H1 (cell line): ENCODE measurements around the gene PCID2. TPM values are rescaled to one million over a fixed set of nuclear protein-coding genes. Genes with fewer than 3 reads are reported as not detected.

Experiments
- CTCF ChIA-PET: fragments of 300-600 bp; sonication (Branson Sonifier 250); formaldehyde crosslinking; loops from one replicate; lab custom pipeline; 2021; ENCODE audit not compliant: partially characterized antibody; lab: Charles Lee
- POLR2A ChIA-PET: fragments of 300-600 bp; sonication (Branson Sonifier 250); formaldehyde crosslinking; loops from one replicate; lab custom pipeline; 2021; ENCODE audit warnings: inconsistent platforms; ENCODE audit not compliant: partially characterized antibody; lab: Charles Lee
- DNase-seq, 2 experiments: peaks; one replicate each; pipeline versions ENCODE4 v3.0.0 to v3.0.0-alpha.2; 2010 to 2022; ENCODE audit warnings: low spot score in 2 of 2, low read depth in 1 of 2, mixed read lengths in 1 of 2
- FAIRE-seq: peaks from 2 replicates; lab custom pipeline; 2011; peaks lifted over from hg19 to GRCh38; lab: Jason Lieb, UNC
- H2AFZ ChIP-seq: 2 replicates; pipeline ENCODE4 v1.8.1; 2012; ENCODE audit warnings: low read length, inconsistent platforms
- H2AK5ac ChIP-seq: 2 replicates; pipeline ENCODE4 v1.6.1; 2013; ENCODE audit warnings: low read depth, low read length
- H2BK120ac ChIP-seq: replicated peaks from 2 replicates; pipeline ENCODE3; 2013; ENCODE audit warnings: low read depth, low read length, inconsistent platforms
- H2BK12ac ChIP-seq: 2 replicates; pipeline ENCODE4 v1.6.1; 2013; ENCODE audit warnings: low read depth, low read length
- H2BK15ac ChIP-seq: 2 replicates; pipeline ENCODE4 v1.6.1; 2013; ENCODE audit warnings: low read length
- H2BK20ac ChIP-seq: 2 replicates; pipeline ENCODE4 v1.6.1; 2013; ENCODE audit warnings: low read length
- H2BK5ac ChIP-seq: 2 replicates; pipeline ENCODE4 v1.6.1; 2013; ENCODE audit warnings: low read depth, low read length
- H3K14ac ChIP-seq: 2 replicates; pipeline ENCODE4 v1.6.1; 2013; ENCODE audit warnings: inconsistent platforms; ENCODE audit not compliant: insufficient read length
- H3K18ac ChIP-seq: 2 replicates; pipeline ENCODE4 v1.6.1; 2013; ENCODE audit warnings: low read length; ENCODE audit errors: extremely low read depth
- H3K23ac ChIP-seq: 2 replicates; pipeline ENCODE4 v1.6.1; 2013; ENCODE audit warnings: inconsistent platforms; ENCODE audit not compliant: insufficient read length
- H3K23me2 ChIP-seq: 2 replicates; pipeline ENCODE4 v1.6.1; 2013; ENCODE audit warnings: low read depth, low read length
- H3K27ac ChIP-seq: 2 replicates; pipeline ENCODE4 v1.6.1; 2011; ENCODE audit warnings: low read depth, low read length, inconsistent platforms
- H3K27me3 ChIP-seq, 4 experiments: replicated peaks in 1 of 4; 1 replicate in 1 of 4; 2 replicates in 3 of 4; pipeline versions ENCODE4 v1.6.1 to v1.8.1; 2011 to 2013; ENCODE audit warnings: low read length in 3 of 4, mild to moderate bottlenecking in 3 of 4, inconsistent platforms in 2 of 4, mixed read lengths in 2 of 4, moderate library complexity in 1 of 4; ENCODE audit not compliant: control insufficient read depth in 3 of 4, insufficient read depth in 3 of 4; ENCODE audit errors: extremely low read depth in 1 of 4
- H3K36me3 ChIP-seq, 4 experiments: 2 replicates each; pipeline versions ENCODE4 v1.6.1 to v1.8.1; 2011 to 2013; ENCODE audit warnings: mild to moderate bottlenecking in 4 of 4, low read length in 3 of 4, moderate library complexity in 2 of 4, control low read depth in 1 of 4, inconsistent platforms in 1 of 4; ENCODE audit not compliant: insufficient read depth in 4 of 4, control insufficient read depth in 2 of 4
- H3K4ac ChIP-seq: replicated peaks from 2 replicates; pipeline ENCODE3; 2013; ENCODE audit warnings: low read length, low read depth, mixed read lengths, inconsistent platforms; ENCODE audit not compliant: insufficient read length
- H3K4me1 ChIP-seq, 4 experiments: replicated peaks in 1 of 4; 1 replicate in 1 of 4; 2 replicates in 3 of 4; pipeline versions ENCODE4 v1.6.1 to v1.8.1; 2011 to 2013; ENCODE audit warnings: low read length in 3 of 4, inconsistent platforms in 2 of 4, mixed read lengths in 1 of 4; ENCODE audit not compliant: insufficient read depth in 4 of 4, control insufficient read depth in 3 of 4
- H3K4me2 ChIP-seq, 2 experiments: 2 replicates each; pipeline versions ENCODE4 v1.6.1 to v1.8.1; 2011 to 2013; ENCODE audit warnings: low read depth in 2 of 2, low read length in 2 of 2, control low read depth in 1 of 2, inconsistent platforms in 1 of 2, mild to moderate bottlenecking in 1 of 2; ENCODE audit not compliant: insufficient read depth in 1 of 2
- H3K4me3 ChIP-seq, 4 experiments: fragments of 200-600, 300-600 bp in 1 of 4; sonication (generic), shearing (Covaris generic), sonication (Bioruptor Twin) in 1 of 4; 2 replicates each; pipeline versions ENCODE4 v1.5.1 to v1.8.1; 2011 to 2016; ENCODE audit warnings: low read length in 4 of 4, low read depth in 3 of 4, control low read depth in 2 of 4, inconsistent platforms in 2 of 4, mild to moderate bottlenecking in 2 of 4, mixed read lengths in 1 of 4, moderate library complexity in 1 of 4; ENCODE audit not compliant: insufficient read depth in 2 of 4; ENCODE audit errors: extremely low read depth in 1 of 4
- H3K56ac ChIP-seq: replicated peaks from 2 replicates; pipeline ENCODE3; 2013; ENCODE audit warnings: low read depth, mild to moderate bottlenecking, mixed read lengths, low read length, inconsistent platforms; ENCODE audit not compliant: insufficient read length
- H3K79me1 ChIP-seq: 2 replicates; pipeline ENCODE4 v1.6.1; 2013; ENCODE audit warnings: low read depth, low read length, control low read depth
- H3K79me2 ChIP-seq, 2 experiments: 2 replicates each; pipeline versions ENCODE4 v1.6.1 to v1.8.1; 2012 to 2013; ENCODE audit warnings: low read length in 2 of 2, mild to moderate bottlenecking in 2 of 2, inconsistent platforms in 1 of 2; ENCODE audit not compliant: insufficient read depth in 2 of 2, control insufficient read depth in 1 of 2
- H3K9ac ChIP-seq, 4 experiments: replicated peaks in 1 of 4; 1 replicate in 1 of 4; 2 replicates in 3 of 4; pipeline versions ENCODE4 v1.6.1 to v1.8.1; 2011 to 2013; ENCODE audit warnings: low read depth in 3 of 4, low read length in 3 of 4, control low read depth in 2 of 4, mild to moderate bottlenecking in 2 of 4, moderate library complexity in 2 of 4, inconsistent platforms in 1 of 4; ENCODE audit errors: extremely low read depth in 1 of 4
- H3K9me3 ChIP-seq, 2 experiments: 2 replicates each; pipeline versions ENCODE4 v1.6.1 to v1.8.1; 2012 to 2013; ENCODE audit warnings: mild to moderate bottlenecking in 2 of 2, moderate library complexity in 2 of 2, control low read depth in 1 of 2, inconsistent platforms in 1 of 2, low read depth in 1 of 2, low read length in 1 of 2, mixed read lengths in 1 of 2; ENCODE audit not compliant: insufficient read depth in 2 of 2
- H4K20me1 ChIP-seq, 2 experiments: replicated peaks in 1 of 2; 2 replicates each; pipeline versions ENCODE3 to v1.8.1; 2011 to 2013; ENCODE audit warnings: inconsistent platforms in 2 of 2, low read length in 2 of 2, mild to moderate bottlenecking in 1 of 2; ENCODE audit not compliant: insufficient read depth in 2 of 2, control insufficient read depth in 1 of 2
- H4K5ac ChIP-seq: 2 replicates; pipeline ENCODE4 v1.6.1; 2013; ENCODE audit warnings: low read length, low read depth, mixed read lengths, inconsistent platforms; ENCODE audit not compliant: insufficient read length
- H4K8ac ChIP-seq: 2 replicates; pipeline ENCODE4 v1.8.0; 2013; ENCODE audit warnings: mild to moderate bottlenecking, moderate library complexity, low read length, inconsistent platforms; ENCODE audit not compliant: insufficient read depth; ENCODE audit errors: extremely low read depth
- H4K91ac ChIP-seq: replicated peaks from 2 replicates; pipeline ENCODE3; 2013; ENCODE audit warnings: low read length, mixed read lengths, inconsistent platforms; ENCODE audit not compliant: insufficient read length
- ATF2 ChIP-seq: IDR thresholded peaks from 2 replicates; pipeline ENCODE4 v1.6.1; 2012; ENCODE audit warnings: low read length, inconsistent platforms
- ATF3 ChIP-seq: IDR thresholded peaks from 2 replicates; pipeline ENCODE4 v1.6.1; 2011; ENCODE audit warnings: low read depth, mild to moderate bottlenecking, low read length; ENCODE audit not compliant: insufficient read depth
- CBX8 ChIP-seq: fragments of 300-800, 300-1000 bp; sonication (generic); IDR thresholded peaks from 2 replicates; pipeline ENCODE4 v1.7.1; 2016; ENCODE audit warnings: low read depth, low read length, borderline replicate concordance
- CEBPB ChIP-seq: IDR thresholded peaks from 2 replicates; pipeline ENCODE4 v1.6.1; 2012; ENCODE audit warnings: low read depth, low read length
- CHD1 ChIP-seq: IDR thresholded peaks from 2 replicates; pipeline ENCODE4 v1.6.1; 2012; ENCODE audit warnings: low read depth, low read length, improper control_type of control experiment
- CHD2 ChIP-seq: IDR thresholded peaks from 2 replicates; pipeline ENCODE4 v1.6.1; 2012; ENCODE audit warnings: low read length, improper control_type of control experiment
- KDM1A ChIP-seq: fragments of 200-600, 300-600 bp; sonication (generic); IDR thresholded peaks from 2 replicates; pipeline ENCODE4 v1.7.1; 2016; ENCODE audit warnings: mild to moderate bottlenecking, low read length, borderline replicate concordance
- MAFK ChIP-seq: IDR thresholded peaks from 2 replicates; pipeline ENCODE4 v1.6.1; 2012; ENCODE audit warnings: low read depth, mild to moderate bottlenecking, improper control_type of control experiment, low read length
- RNF2 ChIP-seq: fragments of 200-900, 300-1000 bp; sonication (generic); IDR thresholded peaks from 2 replicates; pipeline ENCODE4 v1.7.1; 2016; ENCODE audit warnings: borderline replicate concordance, low read depth, mild to moderate bottlenecking, antibody characterized with exemption, low read length; ENCODE audit not compliant: poor library complexity, severe bottlenecking; ENCODE audit errors: missing control alignments
- TAF7 ChIP-seq: optimal IDR thresholded peaks from 2 replicates; pipeline ENCODE3; 2011; ENCODE audit warnings: low read depth, mild to moderate bottlenecking, inconsistent platforms, low read length, moderate library complexity, borderline replicate concordance
- ZNF274 ChIP-seq: IDR thresholded peaks from 2 replicates; pipeline ENCODE4 v1.7.0; 2012; ENCODE audit warnings: low read length, borderline replicate concordance; ENCODE audit errors: extremely low read depth
- WGBS, 2 experiments: shearing (Covaris generic) in 1 of 2; methylation state at CpG; one replicate each; pipeline versions ENCODE4 v1.1.6 to v1.1.7; 2013 to 2015; ENCODE audit warnings: low lambda C conversion rate in 2 of 2, mixed read lengths in 2 of 2, inconsistent platforms in 1 of 2, low coverage in 1 of 2, missing lambda C conversion rate in 1 of 2; ENCODE audit not compliant: insufficient replicate concordance in 2 of 2, insufficient coverage in 1 of 2, insufficient read length in 1 of 2; ENCODE audit errors: extremely low coverage in 1 of 2, missing lambda C conversion rate in 1 of 2; 5-methylcytosine and 5-hydroxymethylcytosine counted together
- polyA plus RNA-seq, 7 experiments: library from polyadenylated mRNA; depleted of rRNA in 3 of 7; stranded (reverse) in 5 of 7; unstranded in 2 of 7; fragments of >200 nt in 5 of 7; fragments of 200-250 nt in 2 of 7; gene quantifications; 1 replicate in 5 of 7; 2 replicates in 1 of 7; 4 replicates in 1 of 7; pipeline versions ENCODE4 v1.2.1 to v1.2.3, GENCODE V29; 2011 to 2013; ENCODE audit warnings: missing spikeins in 2 of 7, mixed read lengths in 2 of 7
- total RNA-seq: library from RNA; stranded (reverse); fragmentation: NEBNext Ultra II Directional; extraction: Animal tissue kit (Norgen Biotek cat#: 25700); gene quantifications from 2 replicates; pipeline ENCODE4 v1.2.1, GENCODE V29; 2021

PCID2 gene
- total and polyA plus RNA-seq, 2 of the 8 experiments (the other 6 are each of a cell fraction or from before 2014, with no cell fraction given): 72.4 to 72.8 TPM

- peaks cover 2 to 7% (median 3%) of the 10 kb centered on the region in 4 experiments; a peak in 5 of 7 replicates for H3K4me1 ChIP-seq
- H2BK15ac ChIP-seq: no peak overlapping the region
- H3K23ac ChIP-seq: no peak overlapping the region
- H3K27ac ChIP-seq: no peak overlapping the region
- no peak overlapping the region for H2BK20ac ChIP-seq
- H3K18ac ChIP-seq: no peak overlapping the region
- ChIA-PET POLR2A (interaction anchor here (0.9 to 3.7 kb wide), 4 partner anchors 11 to 46 kb away, joined by 3 to 26 read pairs (median 7); no protein-coding TSS in a partner anchor), CTCF (interaction anchor here (0.7 to 1.5 kb wide), 3 partner anchors 10 to 122 kb away, joined by 3 to 6 read pairs (median 3); no protein-coding TSS in a partner anchor)
- no peak overlapping the region for H3K4ac ChIP-seq
- H4K91ac ChIP-seq: no peak overlapping the region
- peaks cover 44 to 84% of the 10 kb centered on the region in 2 experiments for H3K79me2 ChIP-seq
- DNase-seq (no peak), FAIRE-seq (no peak)
- H4K20me1 ChIP-seq: peaks cover 10 to 28% of the 10 kb centered on the region in 2 experiments
- no peak overlapping the region for H4K8ac ChIP-seq
- H2BK5ac ChIP-seq: no peak overlapping the region
- H3K56ac ChIP-seq: no peak overlapping the region
- peaks cover 0 to 17% (median 1%) of the 10 kb centered on the region in 4 experiments; a peak in 4 of 8 replicates for H3K36me3 ChIP-seq
- no peaks in the 10 kb centered on the region for H3K9me3 ChIP-seq
- peaks cover 5% of the 10 kb centered on the region for H3K23me2 ChIP-seq
- H2BK12ac ChIP-seq: no peak overlapping the region
- peak overlapping the region; percentile 68 to 95 for H3K4me2 ChIP-seq
- no peak overlapping the region for H3K14ac ChIP-seq
- no peak overlapping the region for H2AK5ac ChIP-seq
- peak overlapping the region; percentile 77 to 93 (median 84) for H3K4me3 ChIP-seq
- H2BK120ac ChIP-seq: no peak overlapping the region
- peaks cover 21% of the 10 kb centered on the region for H3K79me1 ChIP-seq
- H2AFZ ChIP-seq: no peak overlapping the region
- WGBS, 2 experiments: 50% methylated on average over 3 of the region's 3 CpGs; no CpG with 5 or more reads in 1 of the 2 experiments
- peak overlapping the region in 3 of 4 experiments; percentile 14 to 92 (median 92); a peak in 5 of 7 replicates for H3K9ac ChIP-seq
- no peaks in the 10 kb centered on the region for H3K27me3 ChIP-seq
- H4K5ac ChIP-seq: no peak overlapping the region
- TF ChIP-seq CHD1: no peak
- no peak for TF ChIP-seq KDM1A
- TF ChIP-seq ATF2: no peak
- no peak for TF ChIP-seq TAF7
- no peak for TF ChIP-seq ATF3
- no peak for TF ChIP-seq MAFK
- TF ChIP-seq ZNF274: no peak
- TF ChIP-seq CEBPB: no peak
- no peak for TF ChIP-seq CBX8
- TF ChIP-seq RNF2: no peak
- TF ChIP-seq CHD2: no peak
These were observed 1.0 kb downstream of the PCID2 start for GRCh38 chr13:113207460-113207859.
